ENCODE data around the gene RTEL1. TPM values are rescaled to one million over a fixed set of nuclear protein-coding genes. Genes with fewer than 3 reads are reported as not detected.

RTEL1 gene
- total RNA-seq, 4 donors from 2014 or later, result 11.6 to 32.8 (median 22.9) TPM

GRCh38 chr20:63732118-63733095 is 74.3 kb downstream of the RTEL1 start:
- TF ChIP-seq, protein P1, sequence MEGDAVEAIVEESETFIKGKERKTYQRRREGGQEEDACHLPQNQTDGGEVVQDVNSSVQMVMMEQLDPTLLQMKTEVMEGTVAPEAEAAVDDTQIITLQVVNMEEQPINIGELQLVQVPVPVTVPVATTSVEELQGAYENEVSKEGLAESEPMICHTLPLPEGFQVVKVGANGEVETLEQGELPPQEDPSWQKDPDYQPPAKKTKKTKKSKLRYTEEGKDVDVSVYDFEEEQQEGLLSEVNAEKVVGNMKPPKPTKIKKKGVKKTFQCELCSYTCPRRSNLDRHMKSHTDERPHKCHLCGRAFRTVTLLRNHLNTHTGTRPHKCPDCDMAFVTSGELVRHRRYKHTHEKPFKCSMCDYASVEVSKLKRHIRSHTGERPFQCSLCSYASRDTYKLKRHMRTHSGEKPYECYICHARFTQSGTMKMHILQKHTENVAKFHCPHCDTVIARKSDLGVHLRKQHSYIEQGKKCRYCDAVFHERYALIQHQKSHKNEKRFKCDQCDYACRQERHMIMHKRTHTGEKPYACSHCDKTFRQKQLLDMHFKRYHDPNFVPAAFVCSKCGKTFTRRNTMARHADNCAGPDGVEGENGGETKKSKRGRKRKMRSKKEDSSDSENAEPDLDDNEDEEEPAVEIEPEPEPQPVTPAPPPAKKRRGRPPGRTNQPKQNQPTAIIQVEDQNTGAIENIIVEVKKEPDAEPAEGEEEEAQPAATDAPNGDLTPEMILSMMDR (IDR thresholded peaks at IDR 0.05; ENCODE audit: low read depth), result no peak

GRCh38 chr20:63733117-63733516 is 75.0 kb downstream of the RTEL1 start:
- TF ChIP-seq, protein P1 (IDR thresholded peaks at IDR 0.05; ENCODE audit: low read depth), result no peak

DNA sequence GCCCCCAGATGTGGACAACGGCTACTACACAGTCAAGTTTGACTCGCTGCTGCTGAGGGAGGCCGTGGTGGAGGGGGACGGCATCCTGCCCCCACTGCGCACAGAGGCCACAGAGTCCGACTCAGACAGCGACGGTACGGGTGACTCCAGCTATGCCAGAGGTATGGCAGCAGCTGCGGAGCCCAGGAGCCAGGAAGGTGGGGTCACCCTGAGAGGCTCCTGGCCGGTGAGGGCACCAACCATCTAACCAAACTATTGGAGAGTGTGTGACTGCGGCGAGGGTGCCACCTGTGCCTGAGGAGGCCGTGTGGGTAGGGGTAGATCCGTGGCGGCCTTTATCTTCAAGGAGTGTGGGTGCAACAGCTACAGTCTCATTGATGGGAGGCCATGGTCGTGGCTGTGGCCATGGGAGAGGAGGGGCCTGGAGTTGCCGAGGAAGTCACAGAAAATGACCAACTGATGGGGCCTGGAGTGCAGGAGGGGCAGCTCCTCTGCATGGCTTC is 75.5 kb downstream of the RTEL1 start:
- TF ChIP-seq, protein P1 (IDR thresholded peaks at IDR 0.05; ENCODE audit: low read depth), result no peak

DNA sequence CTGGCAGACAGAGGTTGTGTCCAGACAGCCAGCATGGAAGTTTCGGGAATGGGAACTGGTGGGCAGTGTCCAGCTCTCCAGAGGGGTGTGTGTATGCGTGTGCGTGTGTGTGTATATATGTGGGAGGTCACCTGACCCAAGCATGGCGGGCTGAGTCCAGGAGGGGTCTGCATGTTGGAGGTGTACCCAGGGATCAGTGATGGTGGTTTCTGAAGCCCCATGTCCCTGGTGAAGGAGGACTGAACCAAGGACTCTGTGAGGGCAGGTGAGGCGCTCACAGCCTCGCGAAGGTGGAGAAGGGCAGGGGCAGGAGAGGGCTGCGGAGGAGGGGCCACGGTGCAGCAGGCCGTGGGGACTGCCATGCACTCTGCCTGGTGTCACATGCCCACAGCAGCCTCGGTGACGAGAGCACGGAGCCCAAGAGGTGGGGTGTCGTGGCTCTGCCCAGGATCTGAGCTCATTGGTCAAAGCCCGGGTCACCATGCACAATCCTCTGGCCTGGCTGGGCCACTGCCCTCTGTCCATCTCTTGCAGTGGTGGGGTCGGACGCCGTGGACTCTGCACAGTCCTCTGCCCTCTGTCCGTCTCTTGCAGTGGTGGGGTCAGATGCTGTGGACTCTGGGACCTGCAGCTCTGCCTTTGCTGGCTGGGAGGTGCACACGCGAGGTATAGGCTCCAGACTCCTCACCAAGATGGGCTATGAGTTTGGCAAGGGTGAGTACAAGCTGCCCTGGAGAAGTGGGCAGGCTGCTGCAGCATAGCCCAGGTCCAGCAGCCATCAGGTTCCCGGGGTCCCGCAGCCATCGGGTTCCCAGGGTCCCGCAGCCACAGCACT is 76.2 kb downstream of the RTEL1 start:
- TF ChIP-seq, protein P1 (IDR thresholded peaks at IDR 0.05; ENCODE audit: low read depth), result no peak

DNA sequence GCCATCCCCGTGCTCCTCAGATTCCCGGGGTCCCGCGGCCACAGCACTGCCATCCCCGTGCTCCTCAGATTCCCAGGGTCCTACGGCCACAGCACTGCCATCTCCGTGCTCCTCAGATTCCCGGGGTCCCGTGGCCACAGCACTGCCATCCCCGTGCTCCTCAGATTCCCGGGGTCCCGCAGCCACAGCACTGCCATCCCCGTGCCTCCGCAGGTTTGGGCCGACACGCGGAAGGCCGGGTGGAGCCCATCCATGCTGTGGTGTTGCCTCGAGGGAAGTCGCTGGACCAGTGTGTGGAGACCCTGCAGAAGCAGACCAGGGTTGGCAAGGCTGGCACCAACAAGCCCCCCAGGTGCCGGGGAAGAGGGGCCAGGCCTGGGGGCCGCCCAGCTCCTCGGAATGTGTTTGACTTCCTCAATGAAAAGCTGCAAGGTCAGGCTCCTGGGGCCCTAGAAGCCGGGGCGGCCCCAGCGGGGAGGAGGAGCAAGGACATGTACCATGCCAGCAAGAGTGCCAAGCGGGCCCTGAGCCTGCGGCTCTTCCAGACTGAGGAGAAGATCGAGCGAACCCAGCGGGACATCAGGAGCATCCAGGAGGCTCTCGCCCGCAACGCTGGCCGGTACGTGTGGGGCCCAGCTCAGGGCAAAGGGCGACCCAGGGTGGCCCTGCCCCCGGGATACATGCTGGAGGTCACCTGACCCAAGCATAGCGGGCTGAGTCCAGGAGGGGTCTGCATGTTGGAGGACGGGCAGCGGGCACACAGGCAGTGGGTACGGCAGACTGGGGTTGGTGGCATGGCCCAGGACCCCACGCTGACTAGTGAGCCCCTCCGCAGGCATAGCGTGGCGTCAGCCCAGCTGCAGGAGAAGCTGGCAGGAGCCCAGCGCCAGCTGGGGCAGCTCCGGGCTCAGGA is 77.1 kb downstream of the RTEL1 start:
- TF ChIP-seq, protein P1 (IDR thresholded peaks at IDR 0.05; ENCODE audit: low read depth), result no peak

- TF ChIP-seq, protein P1 (IDR thresholded peaks at IDR 0.05; ENCODE audit: low read depth), result no peak
Measured at GRCh38 chr20:63735859-63736718, 78.0 kb downstream of the RTEL1 start, which contains the start of gene LIME1. TSS of gene LIME1 (plus strand) at chr20:63736664. CDS start at chr20:63737550, 886 bp downstream.
